ENCODE measurements around the gene DDX49.

DDX49 gene

DNA sequence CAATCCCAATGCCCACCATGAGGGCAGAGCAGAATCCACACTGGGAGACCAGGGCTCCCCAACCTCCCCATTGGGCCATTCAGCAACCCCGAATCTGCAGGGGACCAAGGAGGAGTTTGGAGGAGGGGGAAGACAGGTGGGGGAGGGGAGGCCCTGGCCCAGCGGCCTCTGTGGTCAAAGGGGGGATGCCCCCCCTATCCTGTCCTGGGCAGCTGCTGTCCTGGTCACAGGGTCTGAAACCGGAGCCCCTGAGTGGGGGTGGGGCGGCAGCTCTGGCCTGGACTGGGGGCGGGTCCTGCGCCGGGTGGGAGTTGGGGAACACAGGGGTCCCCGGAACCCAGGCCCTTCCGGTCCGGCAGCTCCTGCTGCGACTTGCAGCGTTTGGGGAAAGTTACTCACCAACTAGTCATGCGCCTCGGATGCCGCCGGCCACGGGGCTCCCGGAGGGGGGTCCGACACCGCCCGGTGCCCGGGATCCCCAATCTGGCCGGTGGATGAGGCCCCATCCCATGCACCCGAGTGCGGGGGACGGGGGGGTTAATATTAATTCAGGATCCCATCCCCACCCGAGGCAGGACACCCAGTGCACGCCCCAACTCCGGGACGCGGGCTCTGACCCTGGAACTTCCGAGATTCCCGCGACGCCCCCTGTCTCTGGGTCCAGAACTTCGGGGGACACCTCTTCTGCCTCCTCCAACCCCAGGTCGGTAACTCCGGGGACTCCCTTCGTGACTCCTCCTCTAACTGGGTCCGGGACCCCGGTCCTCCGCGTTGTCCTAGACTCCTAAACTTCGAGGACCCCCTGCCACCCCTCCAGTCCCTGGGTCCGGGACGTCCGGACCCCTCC lies 20.6 kb downstream of the DDX49 start:
- DNase-seq (ENCODE audit: low read depth), result no peak
- TF ChIP-seq, protein P1, sequence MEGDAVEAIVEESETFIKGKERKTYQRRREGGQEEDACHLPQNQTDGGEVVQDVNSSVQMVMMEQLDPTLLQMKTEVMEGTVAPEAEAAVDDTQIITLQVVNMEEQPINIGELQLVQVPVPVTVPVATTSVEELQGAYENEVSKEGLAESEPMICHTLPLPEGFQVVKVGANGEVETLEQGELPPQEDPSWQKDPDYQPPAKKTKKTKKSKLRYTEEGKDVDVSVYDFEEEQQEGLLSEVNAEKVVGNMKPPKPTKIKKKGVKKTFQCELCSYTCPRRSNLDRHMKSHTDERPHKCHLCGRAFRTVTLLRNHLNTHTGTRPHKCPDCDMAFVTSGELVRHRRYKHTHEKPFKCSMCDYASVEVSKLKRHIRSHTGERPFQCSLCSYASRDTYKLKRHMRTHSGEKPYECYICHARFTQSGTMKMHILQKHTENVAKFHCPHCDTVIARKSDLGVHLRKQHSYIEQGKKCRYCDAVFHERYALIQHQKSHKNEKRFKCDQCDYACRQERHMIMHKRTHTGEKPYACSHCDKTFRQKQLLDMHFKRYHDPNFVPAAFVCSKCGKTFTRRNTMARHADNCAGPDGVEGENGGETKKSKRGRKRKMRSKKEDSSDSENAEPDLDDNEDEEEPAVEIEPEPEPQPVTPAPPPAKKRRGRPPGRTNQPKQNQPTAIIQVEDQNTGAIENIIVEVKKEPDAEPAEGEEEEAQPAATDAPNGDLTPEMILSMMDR (IDR thresholded peaks at IDR 0.05; ENCODE audit: insufficient read depth, low read depth, low read length, missing control alignments), result no peak
- H3K4me3 ChIP-seq (ENCODE audit: low read depth, low read length), result peak overlapping the region; percentile 80

DNA sequence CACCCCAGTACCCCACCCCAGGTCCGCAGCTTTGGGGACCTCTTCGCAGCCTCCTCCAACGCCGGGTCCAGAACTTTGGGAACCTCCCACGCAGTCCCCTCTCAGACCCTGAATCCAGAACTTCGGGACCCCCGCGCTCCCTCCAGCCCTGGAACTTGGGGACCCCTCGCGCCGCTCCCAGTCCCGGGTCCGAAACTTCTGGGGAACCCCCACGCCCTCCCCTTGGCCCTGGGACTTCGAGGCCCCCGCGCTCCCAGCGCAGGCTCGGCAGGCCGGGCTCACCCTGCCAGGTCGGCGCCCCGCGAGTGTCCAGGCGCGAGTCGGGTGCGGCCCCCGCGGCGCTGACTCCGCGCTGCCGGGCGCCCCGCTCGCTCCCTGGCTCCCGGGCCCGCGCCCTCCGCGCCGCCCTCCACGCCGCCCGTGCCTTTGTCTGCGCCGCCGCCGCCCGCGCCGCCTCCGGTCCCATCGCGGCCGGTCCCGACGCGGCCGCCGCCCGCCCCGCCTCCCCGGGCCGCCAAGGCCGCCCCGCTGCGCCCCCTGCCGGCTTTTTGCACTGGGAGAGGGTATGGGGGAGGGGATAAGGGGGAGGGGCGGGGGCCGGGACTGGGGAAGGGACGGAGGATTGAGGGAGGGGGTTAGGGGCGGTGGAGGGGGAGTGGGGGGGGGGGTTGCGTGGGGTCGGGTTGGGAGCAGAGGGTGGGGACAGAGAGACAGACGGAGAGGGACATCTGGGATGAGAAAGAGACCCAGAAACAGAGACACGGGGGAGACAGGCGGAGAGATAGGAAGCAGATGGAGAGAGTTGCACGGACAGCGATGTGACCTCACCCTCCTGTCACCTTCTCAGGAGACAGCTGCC lies 21.5 kb downstream of the DDX49 start, which contains the start of gene HOMER3:
HOMER3 (minus strand) TSS at position 449 of the 859 bp plus-strand sequence. CDS start 2,235 bp downstream, outside the sequence.
- peak; percentile 66 for DNase-seq (ENCODE audit: low read depth)
- TF ChIP-seq, protein P1 (IDR thresholded peaks at IDR 0.05; ENCODE audit: insufficient read depth, low read depth, low read length, missing control alignments), result peak; percentile 45
- peak within 1 kb of the TSS; percentile 80 for H3K4me3 ChIP-seq (ENCODE audit: low read depth, low read length)

DNA sequence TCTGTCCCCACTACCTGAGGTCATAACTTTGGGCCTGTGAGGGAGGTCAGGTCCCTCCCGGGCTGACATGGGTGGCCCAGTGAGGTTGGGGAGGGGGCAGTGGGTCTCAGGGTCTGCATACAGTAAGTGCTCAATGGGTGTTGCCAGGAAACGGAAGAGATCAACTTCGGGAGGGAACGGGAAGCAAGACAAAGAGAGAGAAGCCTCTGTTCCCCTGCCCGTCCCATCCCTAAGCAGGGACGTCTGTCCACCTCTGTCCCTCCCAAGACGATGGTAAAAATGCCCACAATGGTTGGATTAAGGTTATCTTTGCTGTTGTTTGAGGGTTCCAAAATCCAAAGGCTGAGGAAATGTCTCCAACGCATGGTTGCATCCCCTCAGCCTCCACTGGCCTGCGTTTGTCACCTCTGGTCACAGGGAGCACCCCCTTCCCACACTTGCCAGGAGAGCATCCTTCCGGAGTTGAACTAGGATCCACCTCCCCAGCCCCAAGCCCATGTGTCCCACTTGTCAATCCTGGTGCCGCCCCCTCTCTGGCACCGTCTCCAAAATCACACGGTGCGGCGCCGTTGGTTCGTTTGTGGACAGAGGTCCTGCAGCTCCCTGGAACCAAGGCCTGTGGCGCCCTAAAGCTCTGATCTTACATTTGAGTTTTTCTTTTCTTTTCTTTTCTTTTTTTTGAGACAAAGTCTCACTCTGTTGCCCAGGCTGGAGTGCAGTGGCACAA lies 22.3 kb downstream of the DDX49 start:
- no peak overlapping the region for H3K4me3 ChIP-seq (ENCODE audit: low read depth, low read length)
- DNase-seq (ENCODE audit: low read depth), result no peak
- TF ChIP-seq, protein P1 (IDR thresholded peaks at IDR 0.05; ENCODE audit: insufficient read depth, low read depth, low read length, missing control alignments), result no peak

DNA sequence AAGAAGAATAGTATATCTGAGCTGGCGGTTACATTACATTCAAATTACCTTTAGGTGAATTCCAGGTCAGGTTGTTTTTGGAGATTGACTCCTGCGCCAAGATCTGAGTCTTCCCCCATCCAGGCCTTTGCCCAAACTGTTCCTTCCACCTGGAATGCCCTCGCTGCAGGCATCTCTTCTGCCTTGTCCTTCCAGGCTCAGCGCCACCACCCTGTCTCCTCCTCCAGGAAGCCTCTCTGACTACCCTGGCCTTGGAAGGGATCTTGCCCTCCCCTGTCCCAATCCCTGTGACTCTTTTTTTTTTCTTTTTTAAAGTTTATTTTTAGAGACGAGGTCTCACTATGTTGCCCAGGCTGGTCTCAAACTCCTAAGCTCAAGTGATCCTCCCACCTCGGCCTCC lies 23.2 kb downstream of the DDX49 start:
- no peak overlapping the region for H3K4me3 ChIP-seq (ENCODE audit: low read depth, low read length)
- TF ChIP-seq, protein P1 (IDR thresholded peaks at IDR 0.05; ENCODE audit: insufficient read depth, low read depth, low read length, missing control alignments), result no peak
- DNase-seq (ENCODE audit: low read depth), result no peak

DNA sequence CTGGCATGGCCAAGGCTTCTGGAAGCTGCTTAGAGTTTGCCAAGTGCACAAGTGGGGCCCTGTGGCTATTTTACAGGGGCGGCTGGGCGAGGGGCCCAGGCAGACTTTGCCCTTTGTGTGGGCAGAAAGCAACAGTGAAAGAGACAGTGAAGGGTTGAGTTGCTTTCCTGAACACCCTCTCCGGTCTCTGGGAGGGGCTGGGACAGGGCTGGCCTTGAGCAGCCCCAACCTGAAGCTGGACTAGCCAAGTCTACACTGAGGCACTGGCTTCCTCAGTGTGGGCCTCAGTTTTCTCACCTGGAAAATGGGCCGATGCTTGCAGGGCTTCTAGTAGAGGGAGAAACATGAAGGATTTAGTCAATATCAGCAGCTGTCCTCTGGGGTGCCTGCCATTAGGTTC lies 23.9 kb downstream of the DDX49 start:
- DNase-seq (ENCODE audit: low read depth), result no peak
- TF ChIP-seq, protein P1 (IDR thresholded peaks at IDR 0.05; ENCODE audit: insufficient read depth, low read depth, low read length, missing control alignments), result no peak
- H3K4me3 ChIP-seq (ENCODE audit: low read depth, low read length), result no peak overlapping the region

DNA sequence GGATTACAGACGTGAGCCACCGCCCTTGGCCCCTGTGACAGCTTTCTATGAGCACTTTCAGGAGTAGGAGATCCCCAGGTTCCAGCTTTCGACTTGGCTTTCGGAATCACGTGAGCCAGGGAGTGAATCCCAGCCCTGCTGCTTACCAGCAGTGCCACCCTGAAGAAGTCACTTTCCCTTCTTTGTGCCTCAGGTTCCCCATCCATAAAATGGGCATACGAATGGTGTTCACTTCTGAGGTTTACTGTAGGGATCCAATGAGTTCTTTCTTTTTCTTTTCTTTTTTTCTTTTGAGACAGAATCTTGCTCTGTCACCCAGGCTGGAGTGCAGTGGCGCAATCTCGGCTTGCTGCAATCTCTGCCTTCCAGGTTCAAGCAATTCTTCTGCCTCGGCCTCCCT lies 25.8 kb downstream of the DDX49 start:
- DNase-seq (ENCODE audit: low read depth), result no peak
- H3K4me3 ChIP-seq (ENCODE audit: low read depth, low read length), result no peak overlapping the region
- TF ChIP-seq, protein P1 (IDR thresholded peaks at IDR 0.05; ENCODE audit: insufficient read depth, low read depth, low read length, missing control alignments), result no peak
